GM12878 (cell line): ENCODE results near the gene LY6G6D. TPM values are rescaled to one million over a fixed set of nuclear protein-coding genes. Genes with fewer than 3 reads are reported as not detected.

ENCODE experiments used
- ASH2L ChIP-seq: fragments of 300-600, 200-600 bp; sonication (generic); IDR thresholded peaks from 2 replicates; pipeline ENCODE4 v1.6.1; 2017; ENCODE audit warnings: low read depth, mild to moderate bottlenecking, borderline replicate concordance
- ATF7 ChIP-seq: fragments of 450-650 bp; IDR thresholded peaks from 2 replicates; pipeline ENCODE4 v1.6.1; 2016; ENCODE audit warnings: low read depth, mild to moderate bottlenecking
- CREB1 ChIP-seq: IDR thresholded peaks from 2 replicates; pipeline ENCODE4 v1.6.1; 2012; ENCODE audit warnings: low read depth, mild to moderate bottlenecking, inconsistent platforms
- EP300 ChIP-seq, 2 experiments: fragments of 150-350 bp in 1 of 2; IDR thresholded peaks; 2 replicates each; pipeline ENCODE4 v1.6.1; 2011 to 2012; ENCODE audit warnings: low read depth in 2 of 2, low read length in 2 of 2, borderline replicate concordance in 1 of 2, improper control_type of control experiment in 1 of 2, inconsistent platforms in 1 of 2; ENCODE audit not compliant: control insufficient read depth in 1 of 2
- ESRRA ChIP-seq: IDR thresholded peaks from 2 replicates; pipeline ENCODE4 v1.6.1; 2012; ENCODE audit warnings: mild to moderate bottlenecking, low read length, improper control_type of control experiment
- FOXK2 ChIP-seq: fragments of 450-650 bp; IDR thresholded peaks from 2 replicates; pipeline ENCODE4 v1.6.1; 2017; ENCODE audit warnings: mild to moderate bottlenecking, moderate library complexity
- FOXM1 ChIP-seq: IDR thresholded peaks from 2 replicates; pipeline ENCODE4 v1.6.1; 2012; ENCODE audit warnings: low read depth, mild to moderate bottlenecking, inconsistent platforms, low read length, moderate library complexity
- HCFC1 ChIP-seq: fragments of 150-350 bp; IDR thresholded peaks from 2 replicates; pipeline ENCODE4 v1.6.1; 2014; ENCODE audit warnings: low read length
- IRF4 ChIP-seq: IDR thresholded peaks from 2 replicates; pipeline ENCODE4 v1.6.1; 2011; ENCODE audit warnings: low read depth, low read length
- KAT2A ChIP-seq: conservative IDR thresholded peaks from 2 replicates; pipeline ENCODE4 v1.6.1; 2011; ENCODE audit warnings: low read depth, low read length; ENCODE audit not compliant: control insufficient read depth
- NR2C1 ChIP-seq: fragments of 450-650 bp; IDR thresholded peaks from 2 replicates; pipeline ENCODE4 v1.6.1; 2017; ENCODE audit warnings: antibody characterized with exemption, mild to moderate bottlenecking, moderate library complexity
- PML ChIP-seq: IDR thresholded peaks from 2 replicates; pipeline ENCODE4 v1.6.1; 2012; ENCODE audit warnings: low read length, inconsistent platforms
- POLR2A ChIP-seq: IDR thresholded peaks from 2 replicates; pipeline ENCODE4 v1.6.1; 2011; ENCODE audit warnings: low read depth, mild to moderate bottlenecking, low read length
- SIX5 ChIP-seq: IDR thresholded peaks from 2 replicates; pipeline ENCODE4 v1.6.1; 2011; ENCODE audit warnings: mild to moderate bottlenecking, low read depth, low read length, moderate library complexity; ENCODE audit not compliant: severe bottlenecking
- SMAD1 ChIP-seq: fragments of 450-650 bp; IDR thresholded peaks from 2 replicates; pipeline ENCODE4 v1.6.1; 2018; ENCODE audit warnings: mild to moderate bottlenecking, low read depth; ENCODE audit not compliant: partially characterized antibody
- SP1 ChIP-seq: IDR thresholded peaks from one replicate; pipeline ENCODE4 v1.6.1; 2011; ENCODE audit warnings: low read depth, low read length
- TBL1XR1 ChIP-seq: IDR thresholded peaks from 2 replicates; pipeline ENCODE4 v1.6.1; 2012; ENCODE audit warnings: low read depth, low read length, improper control_type of control experiment
- TCF7 ChIP-seq: IDR thresholded peaks from 2 replicates; pipeline ENCODE4 v1.6.1; 2014; ENCODE audit warnings: antibody characterized with exemption, borderline replicate concordance
- YY1 ChIP-seq: IDR thresholded peaks from 2 replicates; pipeline ENCODE4 v1.6.1; 2011; ENCODE audit warnings: low read depth, mild to moderate bottlenecking, low read length
- polyA plus RNA-seq, 11 experiments: library from polyadenylated mRNA; depleted of rRNA in 4 of 11; unstranded in 6 of 11; stranded (reverse) in 5 of 11; fragments of >200 nt; fragmentation: Nextera tagmentation in 4 of 11; fragmentation: Illumina TruSeq in 1 of 11; extraction: Ambion mirVana in 4 of 11; extraction: Trizol in 1 of 11; gene quantifications; 1 replicate in 1 of 11; 2 replicates in 10 of 11; pipeline versions ENCODE4 v1.2.1 to v1.2.3, GENCODE V29; 2011 to 2016; ENCODE audit warnings: inconsistent platforms in 2 of 11, missing spikeins in 2 of 11, low read depth in 1 of 11
- total RNA-seq, 4 experiments: library from RNA; depleted of rRNA in 3 of 4; stranded (reverse); fragments of >200 nt in 3 of 4; fragmentation: Illumina TruSeq in 1 of 4; extraction: Trizol in 1 of 4; gene quantifications; 2 replicates each; pipeline versions ENCODE4 v1.2.1 to v1.2.3, GENCODE V29; 2013 to 2021
- TF ChIP-seq, protein P1 (sequence below): IDR thresholded peaks from 2 replicates; pipeline ENCODE4 v1.6.1; 2012; ENCODE audit warnings: low read length, inconsistent platforms
- TF ChIP-seq, protein P2 (sequence below): IDR thresholded peaks from 2 replicates; pipeline ENCODE4 v1.6.1; 2012; ENCODE audit warnings: mild to moderate bottlenecking, low read depth, low read length
- TF ChIP-seq, protein P3 (sequence below): fragments of 450-650 bp; formaldehyde crosslinking; IDR thresholded peaks from 2 replicates; pipeline ENCODE4 v1.5.0; 2022; ENCODE audit warnings: mild to moderate bottlenecking, missing genetic modification characterization

The LY6G6D gene
- total and polyA plus RNA-seq, 10 of the 15 experiments (the other 5 are each of a cell fraction or from before 2014, with no cell fraction given), result not detected

- TF ChIP-seq, protein P1, sequence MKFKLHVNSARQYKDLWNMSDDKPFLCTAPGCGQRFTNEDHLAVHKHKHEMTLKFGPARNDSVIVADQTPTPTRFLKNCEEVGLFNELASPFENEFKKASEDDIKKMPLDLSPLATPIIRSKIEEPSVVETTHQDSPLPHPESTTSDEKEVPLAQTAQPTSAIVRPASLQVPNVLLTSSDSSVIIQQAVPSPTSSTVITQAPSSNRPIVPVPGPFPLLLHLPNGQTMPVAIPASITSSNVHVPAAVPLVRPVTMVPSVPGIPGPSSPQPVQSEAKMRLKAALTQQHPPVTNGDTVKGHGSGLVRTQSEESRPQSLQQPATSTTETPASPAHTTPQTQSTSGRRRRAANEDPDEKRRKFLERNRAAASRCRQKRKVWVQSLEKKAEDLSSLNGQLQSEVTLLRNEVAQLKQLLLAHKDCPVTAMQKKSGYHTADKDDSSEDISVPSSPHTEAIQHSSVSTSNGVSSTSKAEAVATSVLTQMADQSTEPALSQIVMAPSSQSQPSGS, result no peak
- TF ChIP-seq YY1 (no peak), PML (no peak), IRF4 (no peak), POLR2A (peak; percentile 50), SIX5 (no peak), ESRRA (no peak), NR2C1 (no peak), TBL1XR1 (no peak; the same call in 1 of the 2 replicates), SP1 (peak; percentile 39), TCF7 (no peak), HCFC1 (no peak), EP300 (IDR thresholded peaks at IDR 0.05; ENCODE audit: borderline replicate concordance in 1 of 2, control insufficient read depth in 1 of 2, low read depth in 2 of 2, low read length in 2 of 2) (peak; percentile 61 to 73; a peak in 3 of 4 replicates), SMAD1 (peak; percentile 72), KAT2A (no peak), FOXK2 (no peak), CREB1 (no peak), ASH2L (no peak), ATF7 (peak; percentile 94), FOXM1 (no peak)
- TF ChIP-seq, protein P2, sequence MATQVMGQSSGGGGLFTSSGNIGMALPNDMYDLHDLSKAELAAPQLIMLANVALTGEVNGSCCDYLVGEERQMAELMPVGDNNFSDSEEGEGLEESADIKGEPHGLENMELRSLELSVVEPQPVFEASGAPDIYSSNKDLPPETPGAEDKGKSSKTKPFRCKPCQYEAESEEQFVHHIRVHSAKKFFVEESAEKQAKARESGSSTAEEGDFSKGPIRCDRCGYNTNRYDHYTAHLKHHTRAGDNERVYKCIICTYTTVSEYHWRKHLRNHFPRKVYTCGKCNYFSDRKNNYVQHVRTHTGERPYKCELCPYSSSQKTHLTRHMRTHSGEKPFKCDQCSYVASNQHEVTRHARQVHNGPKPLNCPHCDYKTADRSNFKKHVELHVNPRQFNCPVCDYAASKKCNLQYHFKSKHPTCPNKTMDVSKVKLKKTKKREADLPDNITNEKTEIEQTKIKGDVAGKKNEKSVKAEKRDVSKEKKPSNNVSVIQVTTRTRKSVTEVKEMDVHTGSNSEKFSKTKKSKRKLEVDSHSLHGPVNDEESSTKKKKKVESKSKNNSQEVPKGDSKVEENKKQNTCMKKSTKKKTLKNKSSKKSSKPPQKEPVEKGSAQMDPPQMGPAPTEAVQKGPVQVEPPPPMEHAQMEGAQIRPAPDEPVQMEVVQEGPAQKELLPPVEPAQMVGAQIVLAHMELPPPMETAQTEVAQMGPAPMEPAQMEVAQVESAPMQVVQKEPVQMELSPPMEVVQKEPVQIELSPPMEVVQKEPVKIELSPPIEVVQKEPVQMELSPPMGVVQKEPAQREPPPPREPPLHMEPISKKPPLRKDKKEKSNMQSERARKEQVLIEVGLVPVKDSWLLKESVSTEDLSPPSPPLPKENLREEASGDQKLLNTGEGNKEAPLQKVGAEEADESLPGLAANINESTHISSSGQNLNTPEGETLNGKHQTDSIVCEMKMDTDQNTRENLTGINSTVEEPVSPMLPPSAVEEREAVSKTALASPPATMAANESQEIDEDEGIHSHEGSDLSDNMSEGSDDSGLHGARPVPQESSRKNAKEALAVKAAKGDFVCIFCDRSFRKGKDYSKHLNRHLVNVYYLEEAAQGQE, result no peak
- TF ChIP-seq, protein P3, sequence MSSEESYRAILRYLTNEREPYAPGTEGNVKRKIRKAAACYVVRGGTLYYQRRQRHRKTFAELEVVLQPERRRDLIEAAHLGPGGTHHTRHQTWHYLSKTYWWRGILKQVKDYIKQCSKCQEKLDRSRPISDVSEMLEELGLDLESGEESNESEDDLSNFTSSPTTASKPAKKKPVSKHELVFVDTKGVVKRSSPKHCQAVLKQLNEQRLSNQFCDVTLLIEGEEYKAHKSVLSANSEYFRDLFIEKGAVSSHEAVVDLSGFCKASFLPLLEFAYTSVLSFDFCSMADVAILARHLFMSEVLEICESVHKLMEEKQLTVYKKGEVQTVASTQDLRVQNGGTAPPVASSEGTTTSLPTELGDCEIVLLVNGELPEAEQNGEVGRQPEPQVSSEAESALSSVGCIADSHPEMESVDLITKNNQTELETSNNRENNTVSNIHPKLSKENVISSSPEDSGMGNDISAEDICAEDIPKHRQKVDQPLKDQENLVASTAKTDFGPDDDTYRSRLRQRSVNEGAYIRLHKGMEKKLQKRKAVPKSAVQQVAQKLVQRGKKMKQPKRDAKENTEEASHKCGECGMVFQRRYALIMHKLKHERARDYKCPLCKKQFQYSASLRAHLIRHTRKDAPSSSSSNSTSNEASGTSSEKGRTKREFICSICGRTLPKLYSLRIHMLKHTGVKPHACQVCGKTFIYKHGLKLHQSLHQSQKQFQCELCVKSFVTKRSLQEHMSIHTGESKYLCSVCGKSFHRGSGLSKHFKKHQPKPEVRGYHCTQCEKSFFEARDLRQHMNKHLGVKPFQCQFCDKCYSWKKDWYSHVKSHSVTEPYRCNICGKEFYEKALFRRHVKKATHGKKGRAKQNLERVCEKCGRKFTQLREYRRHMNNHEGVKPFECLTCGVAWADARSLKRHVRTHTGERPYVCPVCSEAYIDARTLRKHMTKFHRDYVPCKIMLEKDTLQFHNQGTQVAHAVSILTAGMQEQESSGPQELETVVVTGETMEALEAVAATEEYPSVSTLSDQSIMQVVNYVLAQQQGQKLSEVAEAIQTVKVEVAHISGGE (CRISPR knock-in tag), result no peak
Measured at GRCh38 chr6:31737991-31738979, 23.1 kb downstream of the LY6G6D start (continued).
